NCI-H2227 (cell line): Measurements from ENCODE around the gene NBPF9.
"Not testable (repeated sequence)": the region's sequence is repeated elsewhere in the genome, so short reads cannot be mapped to it uniquely, and the experiment has no call there.

ENCODE experiments used
- DNase-seq: peaks from one replicate; lab custom pipeline; 2025; ENCODE audit not compliant: unreplicated experiment; lab: John Stamatoyannopoulos, UW

The NBPF9 gene

DNA sequence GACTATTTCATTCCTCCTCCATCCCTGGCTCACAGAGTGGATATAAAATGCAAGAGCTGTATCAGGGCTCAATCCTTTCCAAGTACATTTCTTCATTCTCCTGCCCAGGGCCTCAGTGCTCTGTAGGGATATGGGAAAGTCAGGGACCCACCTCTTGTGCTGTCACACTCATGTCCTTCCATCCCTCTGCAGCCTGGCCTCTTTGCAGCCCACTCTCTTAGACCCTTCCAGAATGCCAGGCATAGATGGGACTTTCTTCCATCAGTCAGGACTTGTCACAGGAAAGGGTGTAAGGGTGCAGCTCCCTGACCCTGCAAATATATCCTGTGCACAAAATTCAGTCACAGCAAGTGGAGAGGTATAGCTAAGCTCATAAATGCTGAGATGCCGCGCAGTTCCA lies 86.7 kb downstream of the NBPF9 start:
- not testable (repeated sequence) for DNase-seq

DNA sequence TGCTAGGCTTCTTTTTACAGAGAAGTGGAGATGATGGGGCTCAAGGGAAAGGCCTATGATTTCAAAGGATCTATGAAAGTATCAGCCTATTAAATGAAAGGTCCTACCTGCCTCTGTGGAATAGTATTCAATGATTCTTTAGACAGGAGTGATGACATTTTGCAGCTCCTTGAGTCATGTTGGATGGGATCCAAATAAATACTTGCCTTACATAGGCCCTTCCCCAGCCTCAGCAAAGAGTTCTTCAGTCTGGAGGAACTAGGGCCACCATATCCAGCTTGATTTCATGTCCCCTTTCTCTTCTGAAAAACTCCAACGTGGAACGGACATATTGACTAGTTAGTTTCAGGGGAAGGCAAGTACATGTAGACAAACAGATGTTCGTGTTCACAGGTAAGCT lies 87.8 kb downstream of the NBPF9 start:
- not testable (repeated sequence) for DNase-seq

DNA sequence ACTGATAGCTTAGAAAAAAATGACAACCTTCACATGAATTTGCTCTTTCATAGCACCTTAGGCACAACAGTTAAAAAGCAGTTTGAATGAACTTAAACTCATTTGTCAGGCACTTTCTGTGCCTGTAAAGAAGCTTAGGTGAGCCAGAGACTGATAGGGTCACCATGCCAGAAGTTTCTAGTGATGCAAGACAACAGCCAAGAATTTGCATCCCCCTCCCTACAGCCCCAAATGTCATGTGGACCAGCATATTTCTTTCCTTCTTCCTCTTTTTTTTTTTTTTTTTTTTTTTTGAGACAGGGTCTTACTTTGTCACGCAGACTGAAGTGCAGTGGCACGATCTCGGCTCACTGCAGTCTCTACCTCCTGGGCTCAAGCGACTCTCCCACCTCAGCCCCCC lies 89.8 kb downstream of the NBPF9 start:
- DNase-seq: not testable (repeated sequence)

DNA sequence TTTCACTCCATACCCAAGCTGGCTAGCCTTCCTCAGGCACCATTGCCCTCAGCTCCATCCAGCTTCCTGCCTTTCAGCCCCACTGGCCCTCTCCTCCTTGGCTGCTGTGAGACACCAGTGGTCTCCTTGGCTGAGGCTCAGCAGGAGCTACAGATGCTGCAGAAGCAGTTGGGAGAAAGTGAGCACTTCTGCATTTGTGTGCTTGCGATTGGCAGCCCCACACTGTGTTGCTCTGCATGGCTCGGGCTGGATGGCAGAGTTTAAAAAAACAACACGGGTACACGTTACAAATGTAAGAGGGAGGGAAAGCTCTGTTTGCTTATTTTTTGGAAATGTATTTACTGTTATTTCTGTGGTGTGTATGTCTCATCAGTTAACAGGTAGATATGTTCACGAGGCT lies 90.8 kb downstream of the NBPF9 start:
- not testable (repeated sequence) for DNase-seq

DNA sequence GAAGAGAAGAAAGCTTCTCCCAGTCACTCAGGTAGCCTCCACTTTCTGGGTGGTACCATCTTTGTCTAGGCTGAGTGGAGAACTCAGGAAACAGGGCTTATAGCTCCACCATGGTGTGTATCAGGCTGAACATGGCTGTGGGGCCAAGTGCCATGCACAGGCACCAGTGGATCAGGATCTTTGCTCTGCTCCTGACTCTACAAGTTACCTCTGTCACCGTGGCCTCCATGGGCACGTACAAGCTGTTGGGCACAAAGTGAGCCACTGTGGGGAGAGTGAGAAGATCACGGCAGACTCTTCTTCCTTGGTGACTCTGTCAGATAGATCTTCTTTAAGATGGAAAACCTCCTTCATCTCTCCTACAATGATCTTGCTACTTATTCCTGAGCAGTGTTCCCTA lies 93.6 kb downstream of the NBPF9 start:
- not testable (repeated sequence) for DNase-seq

DNA sequence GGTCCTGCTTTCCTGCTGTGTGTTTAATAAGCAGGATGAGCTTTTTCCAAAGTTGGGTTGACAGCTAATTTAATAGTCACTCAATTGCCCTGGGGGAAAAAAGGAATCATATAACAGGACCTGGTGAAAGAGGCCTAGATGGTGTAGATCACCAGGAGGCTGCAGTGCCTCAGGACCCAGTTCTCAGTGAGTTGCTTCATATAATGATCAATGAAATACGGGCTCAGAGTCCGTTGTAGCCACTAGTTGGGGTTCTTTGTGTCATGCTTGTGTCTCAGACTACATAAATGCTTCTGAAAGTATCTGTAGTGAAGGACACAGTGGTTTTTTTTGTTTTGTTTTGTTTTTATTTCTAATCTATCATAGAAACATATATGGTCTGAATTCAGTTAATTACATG lies 94.6 kb downstream of the NBPF9 start:
- not testable (repeated sequence) for DNase-seq

DNA sequence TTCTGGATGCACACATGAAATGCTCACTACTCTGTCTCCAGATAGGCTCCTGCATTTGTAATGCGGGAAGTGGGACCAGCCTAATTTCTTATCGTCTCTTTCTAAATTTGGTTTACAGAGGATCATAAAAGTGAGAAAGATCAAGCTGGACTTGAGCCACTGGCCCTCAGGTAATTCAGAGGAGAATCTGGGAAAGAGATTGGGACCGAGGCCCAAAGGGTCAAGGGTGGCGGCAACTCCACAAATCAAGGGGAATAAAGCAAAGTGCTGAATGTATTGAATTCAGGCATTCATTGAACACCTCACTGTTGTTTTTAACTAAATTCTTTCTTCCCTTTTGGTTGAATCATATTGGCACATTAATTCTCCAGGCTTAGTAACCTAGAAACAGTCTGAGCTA lies 95.0 kb downstream of the NBPF9 start:
- DNase-seq: not testable (repeated sequence)
